Activated CD8-positive, alpha-beta memory T cell treated with anti-CD3 and anti-CD28 coated beads, Interleukin-2, amount 50 U/mL, for 1 hour (primary cell): ENCODE data around the gene ANAPC5.
A peak's percentile ranks its signal among the peaks of the same experiment; 100 is the strongest.
"Not testable (repeated sequence)": the region's sequence is repeated elsewhere in the genome, so short reads cannot be mapped to it uniquely, and the experiment has no call there.

Experiments used
- DNase-seq: peaks from one replicate; pipeline ENCODE4 v3.0.0-alpha.2; 2020; ENCODE audit errors: extremely low read depth

ANAPC5 gene

DNA sequence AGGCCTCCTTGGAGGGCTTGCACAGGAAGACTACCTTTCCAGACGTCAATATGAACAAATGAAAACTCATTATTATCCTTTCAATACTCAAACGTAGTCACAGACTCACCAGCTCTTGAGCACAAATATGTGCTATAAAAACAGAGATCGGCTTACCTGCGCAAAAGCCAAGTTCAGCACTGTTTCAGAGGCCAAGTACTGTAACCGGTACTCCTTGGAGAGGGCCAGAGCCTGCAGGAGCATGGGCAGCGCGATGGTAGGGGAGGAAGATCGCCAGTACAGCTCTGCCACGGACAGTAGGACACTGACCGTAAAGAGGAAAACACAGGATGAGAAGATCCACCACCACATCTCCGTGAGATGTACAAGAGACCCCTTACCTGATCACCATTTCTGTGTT is 34.1 kb downstream of the ANAPC5 start:
- no peak for DNase-seq

DNA sequence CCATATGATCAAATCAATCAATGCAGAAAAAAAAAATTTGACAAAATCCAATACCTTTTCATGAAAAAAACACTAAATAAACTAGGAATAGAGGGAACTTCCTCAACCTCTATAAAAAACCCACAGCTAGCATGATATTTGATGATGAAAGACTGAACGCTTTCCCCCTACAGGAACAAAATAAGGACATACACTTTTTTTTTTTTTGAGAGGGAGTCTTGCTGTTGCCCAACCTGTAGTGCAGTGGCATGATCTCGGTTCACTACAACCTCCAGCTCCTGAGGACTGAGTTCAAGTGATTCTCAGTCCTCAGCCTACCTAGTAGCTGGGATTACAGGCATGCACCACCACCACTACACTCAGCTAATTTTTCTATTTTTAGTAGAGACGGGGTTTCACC is 37.8 kb downstream of the ANAPC5 start:
- no peak for DNase-seq

DNA sequence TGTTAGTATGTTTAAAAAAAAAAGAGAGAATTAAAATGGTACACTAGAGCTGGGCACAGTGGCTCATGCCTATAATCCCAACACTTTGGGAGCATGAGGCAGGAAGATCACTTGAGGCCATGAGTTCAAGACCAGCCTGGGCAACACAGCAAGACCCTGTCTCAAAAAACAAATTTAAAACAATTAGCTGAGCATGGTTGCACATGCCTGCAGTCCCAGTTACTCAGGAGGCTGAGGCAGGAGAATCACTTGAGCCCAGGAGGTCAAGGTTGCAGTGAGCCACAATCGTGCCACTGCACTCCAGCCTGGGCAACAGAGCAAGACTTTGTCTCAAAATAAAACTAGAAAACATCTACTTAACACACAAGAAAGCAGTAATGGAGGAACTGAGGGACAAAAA is 42.0 kb downstream of the ANAPC5 start:
- not testable (repeated sequence) for DNase-seq

DNA sequence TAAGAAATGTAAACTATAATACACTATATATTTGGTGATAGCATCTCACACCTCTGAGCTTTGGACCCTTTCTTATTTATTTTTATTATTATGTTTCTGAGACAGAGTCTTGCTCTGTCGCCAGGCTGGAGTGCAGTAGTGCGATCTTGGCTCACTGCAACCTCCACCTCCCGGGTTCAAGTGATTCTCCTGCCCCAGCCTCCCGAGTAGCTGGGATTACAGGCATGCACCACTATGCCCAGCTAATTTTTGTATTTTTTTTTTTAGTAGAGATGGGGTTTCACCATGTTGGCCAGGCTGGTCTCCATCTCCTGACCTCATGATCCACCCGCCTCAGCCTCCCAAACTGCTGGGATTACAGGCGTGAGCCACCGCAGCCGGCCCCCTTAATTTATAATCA is 44.8 kb downstream of the ANAPC5 start:
- DNase-seq: not testable (repeated sequence)

DNA sequence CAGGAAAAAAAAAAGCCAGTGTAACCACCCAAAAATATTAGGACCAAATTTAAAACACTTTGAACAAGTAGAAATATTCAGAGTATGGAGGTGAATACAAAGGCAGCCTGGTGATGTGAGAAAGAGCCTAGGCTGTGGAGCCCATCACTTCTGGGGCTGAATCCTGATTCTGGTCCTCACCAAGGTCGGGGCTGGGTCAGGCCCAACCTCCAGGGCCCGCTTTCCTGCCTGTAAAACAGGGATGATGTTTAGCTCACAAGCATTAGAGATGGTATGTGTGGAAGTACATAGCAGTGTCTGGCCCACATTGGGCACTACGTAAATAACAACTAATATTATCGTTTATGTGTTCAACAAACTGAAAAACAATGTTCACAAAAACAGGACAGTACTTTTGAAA is 47.9 kb downstream of the ANAPC5 start:
- no peak for DNase-seq

DNA sequence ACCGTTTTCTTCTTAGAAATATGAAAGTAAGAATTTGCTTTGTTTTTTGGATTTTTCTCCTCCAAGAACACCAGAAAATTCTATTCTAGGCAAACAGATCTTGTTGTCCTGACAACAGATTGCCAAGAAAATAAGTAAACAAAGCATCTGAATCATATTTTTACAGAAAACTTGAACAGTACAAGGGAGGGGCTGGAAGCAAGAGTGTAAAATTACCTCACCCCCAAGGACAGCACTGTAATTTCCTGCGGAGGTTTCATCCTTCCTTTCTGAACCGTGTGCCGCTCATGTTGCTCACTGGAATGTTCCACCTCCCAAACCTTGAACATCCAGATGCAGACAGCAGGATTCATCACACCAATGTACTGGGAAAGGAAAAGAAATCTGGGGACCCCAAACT is 50.3 kb downstream of the ANAPC5 start:
- no peak for DNase-seq

DNA sequence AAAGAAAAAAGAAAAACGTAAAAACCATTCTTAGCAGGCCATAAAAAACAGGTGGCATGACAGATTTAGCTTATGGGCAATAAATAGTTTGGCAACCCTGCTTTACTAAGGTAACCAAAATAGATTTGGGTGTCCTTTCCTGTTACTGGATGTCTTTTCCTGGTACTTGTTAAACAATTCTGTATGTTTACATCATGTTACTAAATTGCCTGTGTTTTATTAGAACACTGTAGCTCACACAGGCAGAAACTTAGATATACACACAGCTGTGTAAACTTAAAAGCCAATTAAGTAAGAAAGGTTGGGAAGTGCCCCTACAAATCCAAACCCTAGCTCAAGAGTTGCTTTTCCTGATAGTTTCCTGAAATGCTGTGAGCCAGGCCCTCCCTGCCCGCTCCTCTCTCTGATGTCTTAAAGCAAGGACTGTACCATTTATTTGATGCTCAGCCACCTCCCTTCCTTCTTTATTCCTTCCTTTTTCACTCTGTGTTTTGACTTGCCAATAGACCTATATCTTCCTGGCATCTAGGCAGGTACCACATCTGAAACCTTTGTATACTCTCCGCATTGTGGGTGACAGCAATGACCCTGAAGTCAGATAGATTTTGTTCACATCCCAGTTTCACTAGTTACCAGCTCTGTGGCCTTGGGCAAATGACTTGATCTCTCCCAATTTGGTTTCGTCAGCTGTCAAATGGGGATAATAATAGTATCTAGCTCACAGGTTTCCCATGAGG is 52.0 kb downstream of the ANAPC5 start:
- DNase-seq: no peak

DNA sequence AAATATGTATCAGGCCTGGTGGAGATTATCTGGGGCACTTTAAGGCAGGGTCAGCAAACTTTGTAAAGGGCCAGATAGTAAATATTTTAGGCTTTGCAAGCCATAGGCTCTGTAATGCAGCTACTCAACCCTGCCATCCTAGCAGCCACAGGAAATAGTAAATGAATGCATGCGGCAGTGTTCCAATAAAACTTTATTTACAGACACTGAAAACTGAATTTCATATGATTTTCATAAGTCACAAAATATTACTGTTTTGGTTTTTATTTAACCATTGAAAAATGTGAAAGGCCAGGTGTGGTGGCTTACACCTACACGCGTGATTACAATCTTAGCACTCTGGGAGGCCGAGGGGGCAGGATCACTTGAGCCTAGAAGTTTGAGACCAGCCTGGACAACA is 52.5 kb downstream of the ANAPC5 start:
- DNase-seq: no peak

DNA sequence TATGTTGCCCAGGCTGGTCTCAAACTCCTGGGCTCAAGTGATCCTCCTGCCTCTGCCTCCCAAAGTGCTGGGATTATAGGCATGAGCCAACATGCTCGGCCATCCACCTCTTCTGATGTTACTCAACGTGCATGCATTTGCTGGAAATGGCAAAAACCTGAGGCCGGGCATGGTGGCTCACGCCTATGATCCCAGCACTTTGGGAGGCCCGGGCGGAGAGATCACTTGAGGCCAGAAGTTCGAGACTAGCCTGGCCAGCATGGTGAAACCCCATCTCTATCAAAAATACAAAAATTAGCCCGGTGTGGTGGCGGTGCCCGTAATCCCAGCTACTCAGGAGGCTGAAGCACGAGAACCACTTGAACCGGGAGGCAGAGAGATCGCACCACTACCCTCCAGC is 53.8 kb downstream of the ANAPC5 start:
- DNase-seq: not testable (repeated sequence)

DNA sequence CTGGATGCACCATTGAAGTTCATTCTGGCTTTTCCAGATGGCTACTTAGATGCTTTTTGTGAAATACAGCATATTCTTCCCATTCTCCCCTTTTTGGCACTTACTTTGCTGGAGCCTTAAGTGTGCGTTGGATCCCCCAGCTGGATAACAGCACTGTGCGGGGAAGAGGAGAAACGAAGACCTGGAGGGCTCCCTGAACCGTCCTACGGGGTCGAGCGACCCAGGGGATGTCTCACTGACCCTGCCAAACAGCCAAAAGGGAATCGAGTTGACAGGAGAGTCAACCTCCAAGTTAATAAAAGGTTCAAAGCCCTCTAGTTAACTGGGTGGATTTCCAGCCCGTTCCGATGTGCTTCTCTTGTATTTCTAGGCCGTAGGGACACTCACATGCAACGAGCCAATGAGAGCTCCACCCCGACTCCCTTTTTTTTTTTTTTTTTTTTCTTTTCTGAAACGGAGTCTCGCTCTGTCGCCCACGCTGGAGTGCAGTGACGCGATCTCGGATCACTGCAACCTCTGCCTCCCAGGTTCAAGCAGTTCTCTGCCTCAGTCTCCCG is 54.7 kb downstream of the ANAPC5 start:
- DNase-seq: no peak

DNA sequence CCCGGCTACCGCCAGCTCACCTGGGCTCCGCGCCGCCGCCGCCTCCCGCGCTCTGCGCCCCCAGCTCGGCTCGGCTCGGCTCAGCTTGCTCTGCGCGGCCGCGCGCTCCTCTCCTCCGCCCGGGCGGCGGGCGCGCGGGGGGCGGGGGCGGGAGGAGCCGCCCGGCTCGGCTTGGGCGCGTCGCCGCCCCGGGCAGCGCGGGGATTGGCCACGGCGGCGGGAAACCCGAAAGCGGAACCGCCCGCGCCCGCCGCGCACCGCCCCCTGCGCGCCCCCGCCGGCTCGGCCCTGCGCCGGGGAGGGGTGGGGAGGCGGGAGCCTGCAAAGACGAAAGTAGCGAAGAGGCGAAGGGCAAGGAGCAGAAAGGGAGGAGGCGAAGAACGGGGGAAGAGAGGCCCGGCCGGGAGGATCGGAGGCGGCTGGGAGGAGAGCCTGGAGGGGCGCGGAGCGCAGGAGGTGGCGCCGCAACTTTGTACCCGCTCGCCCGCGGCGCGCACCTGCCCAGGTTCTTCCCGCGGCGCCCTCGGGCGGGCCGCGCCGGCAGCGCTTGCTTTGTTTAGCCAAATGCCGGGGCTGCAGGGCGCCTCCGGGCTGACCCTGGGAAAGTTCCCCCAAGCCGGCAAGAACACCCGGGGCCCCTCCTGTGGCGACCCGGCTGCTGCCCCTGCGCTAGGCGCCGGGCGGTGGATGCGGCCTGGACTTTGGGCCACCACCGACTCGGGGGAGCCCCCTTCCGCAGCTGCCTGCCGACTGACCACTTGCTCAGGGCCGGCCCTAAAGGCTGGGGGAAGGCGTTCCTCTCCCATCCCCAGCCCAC is 55.4 kb downstream of the ANAPC5 start, which contains the start of gene CAMKK2:
Gene CAMKK2 (minus strand): TSS at position 92 of the 817 bp plus-strand sequence. CDS start 22,183 bp downstream, outside the sequence.
- peak; percentile 47 for DNase-seq

DNA sequence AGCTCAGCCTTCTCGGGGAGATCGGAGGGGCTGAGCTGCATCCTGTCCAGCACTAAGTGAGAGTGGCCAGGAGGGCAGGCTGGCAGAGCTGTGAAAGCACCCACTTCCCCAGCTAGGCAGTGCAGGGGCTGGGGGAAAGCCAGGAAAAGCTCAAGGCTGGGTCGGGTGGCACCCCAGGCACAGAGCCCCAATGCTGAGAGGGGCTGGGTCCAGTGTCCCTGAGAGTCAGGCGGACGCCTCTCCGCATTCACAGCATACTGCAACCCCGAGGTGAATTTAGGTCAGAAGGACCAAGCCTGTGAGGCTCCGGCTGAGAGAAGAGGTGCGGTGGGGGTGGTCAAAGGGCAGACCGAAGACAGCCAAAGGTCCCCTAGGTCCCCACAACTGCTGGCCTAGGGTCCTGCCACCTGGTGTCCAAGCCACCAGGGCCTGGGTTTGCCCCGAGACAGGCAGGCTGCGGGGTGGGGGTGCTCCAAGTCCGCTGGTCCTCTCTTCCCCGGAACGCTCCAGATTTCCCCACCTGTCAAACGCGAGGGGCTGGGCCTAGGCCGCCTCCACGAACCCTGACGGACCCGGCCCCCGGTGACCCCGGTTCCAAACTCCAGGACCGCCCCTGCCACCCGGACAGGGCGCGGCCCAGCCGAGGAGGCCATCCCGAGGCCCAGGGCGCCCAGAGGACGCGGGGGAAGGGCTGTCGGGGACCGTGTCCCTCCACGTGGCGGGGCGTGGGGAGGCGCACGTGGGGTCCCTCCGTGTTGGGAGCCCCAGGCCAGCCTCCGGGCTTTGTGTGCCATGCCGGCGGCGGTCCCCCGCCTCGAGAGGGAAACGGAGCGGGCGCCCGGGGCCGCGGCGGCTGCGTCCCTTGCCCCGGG is 56.2 kb downstream of the ANAPC5 start:
- no peak for DNase-seq

DNA sequence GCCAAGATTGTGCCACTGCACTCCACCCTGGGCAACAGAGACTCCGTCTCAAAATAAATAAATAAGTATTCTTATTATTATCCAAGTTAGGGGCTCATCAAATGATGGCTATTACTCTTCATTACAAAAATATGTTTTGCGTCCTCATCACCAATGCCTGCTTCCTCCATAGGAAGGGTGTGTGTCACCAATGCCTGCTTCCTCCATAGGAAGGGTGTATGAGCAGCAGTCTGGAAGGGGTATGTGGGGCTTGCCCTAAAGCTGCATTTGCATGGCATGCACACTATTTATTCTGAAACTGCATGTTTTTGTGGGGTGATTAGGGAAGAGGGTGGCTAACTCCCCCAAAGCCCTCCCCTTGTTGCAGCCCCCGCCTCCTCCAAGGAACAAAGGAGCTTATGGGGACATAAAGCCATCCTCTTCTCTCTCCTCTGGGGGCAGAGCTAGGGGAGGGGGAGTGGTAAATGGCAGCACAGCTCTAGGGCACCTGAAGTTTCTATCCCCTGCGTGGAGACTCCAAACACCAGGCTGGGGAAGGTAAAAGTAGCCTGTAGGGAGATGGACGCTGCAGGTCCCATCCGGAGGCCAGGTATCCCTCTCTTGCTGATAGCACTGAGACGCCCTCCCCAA is 57.0 kb downstream of the ANAPC5 start:
- no peak for DNase-seq

DNA sequence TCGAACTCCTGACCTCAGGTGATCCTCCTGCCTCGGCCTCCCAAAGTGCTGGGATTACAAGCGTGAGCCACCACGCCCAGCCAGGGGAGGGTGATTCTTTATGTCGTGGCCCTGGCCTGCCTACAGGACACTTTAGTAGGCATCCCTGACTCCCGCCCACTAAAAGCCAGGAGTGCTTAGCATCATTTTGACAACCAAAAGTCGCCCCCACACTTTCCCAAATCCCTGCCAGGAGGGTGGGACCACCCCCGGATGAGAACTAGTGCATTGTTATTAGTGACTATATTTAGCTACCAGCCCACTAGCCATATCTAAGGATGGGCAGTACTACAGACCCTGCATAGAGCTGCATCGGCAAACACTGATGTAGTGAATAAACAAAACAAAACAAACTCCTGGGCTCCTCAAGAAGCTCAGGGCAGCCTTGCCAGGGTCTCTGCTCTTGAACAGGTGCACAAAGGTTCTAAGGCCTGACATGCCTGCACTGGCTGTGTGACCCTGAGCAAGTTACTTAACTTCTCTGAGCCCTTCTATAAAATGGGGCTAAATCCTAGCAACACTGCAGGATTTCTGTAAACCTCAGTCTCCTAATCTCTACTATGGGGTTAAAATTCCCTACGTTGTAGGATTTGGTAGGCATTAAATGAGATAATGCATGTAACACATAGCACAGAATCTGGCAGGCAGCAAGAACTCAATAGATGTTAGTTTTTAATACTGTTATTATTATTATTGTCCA is 57.9 kb downstream of the ANAPC5 start:
- no peak for DNase-seq

DNA sequence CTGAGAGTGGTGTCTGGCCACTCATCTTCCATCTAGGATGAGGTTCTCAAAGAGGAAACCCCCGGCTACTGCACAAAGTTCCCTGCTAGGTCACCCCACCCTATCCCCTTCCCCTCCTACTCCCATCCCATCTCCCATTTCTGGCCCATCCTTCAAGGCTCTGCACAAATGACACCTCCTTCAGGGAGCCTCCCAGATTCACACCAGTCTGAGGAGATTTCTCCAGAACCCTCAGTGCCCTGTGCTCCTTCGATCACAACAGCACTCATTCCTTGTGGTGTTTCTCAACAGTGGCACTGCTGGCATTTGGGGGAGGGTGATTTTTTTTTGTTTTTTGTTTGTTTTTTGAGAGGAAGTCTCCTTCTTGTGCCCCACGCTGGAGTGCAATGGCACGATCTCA is 58.6 kb downstream of the ANAPC5 start:
- DNase-seq: no peak

DNA sequence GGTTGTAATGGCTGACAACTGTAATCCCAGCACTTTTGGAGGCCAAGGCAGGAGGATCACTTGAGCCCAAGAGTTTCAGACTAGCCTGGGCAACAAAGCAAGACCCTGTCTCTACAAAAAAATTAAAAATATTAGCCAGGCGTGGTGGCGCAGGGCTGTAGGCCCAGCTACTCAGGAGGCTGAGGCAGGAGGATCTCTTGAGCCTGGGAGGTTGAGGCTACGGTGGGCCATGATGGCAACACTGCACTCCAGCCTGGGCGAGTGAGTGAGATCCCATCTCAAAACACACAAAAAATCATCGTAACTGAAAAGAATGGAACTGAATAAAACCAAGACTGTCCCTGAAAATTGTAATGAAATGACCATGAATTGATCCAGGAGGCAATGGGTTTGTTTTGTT is 61.8 kb downstream of the ANAPC5 start:
- DNase-seq: no peak

DNA sequence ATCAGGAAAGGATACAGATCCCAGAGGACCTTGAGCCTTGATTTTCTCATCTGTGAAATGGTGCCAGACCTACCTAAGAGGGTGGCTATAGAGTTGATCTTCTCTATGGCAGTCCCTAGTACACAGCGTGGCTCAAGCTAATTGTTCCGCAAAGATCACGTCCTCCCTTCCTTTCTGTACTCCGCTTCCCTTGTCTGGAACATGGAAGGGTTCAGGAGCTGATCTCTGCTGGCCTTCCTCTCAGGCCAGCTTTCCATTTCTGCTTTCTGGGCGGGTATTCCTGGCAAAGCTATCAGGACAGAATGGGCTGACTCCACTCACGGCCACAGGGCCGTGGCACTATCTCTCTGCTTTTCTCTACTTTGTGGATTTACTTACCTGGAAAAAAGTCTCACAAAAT is 62.2 kb downstream of the ANAPC5 start:
- DNase-seq: no peak

DNA sequence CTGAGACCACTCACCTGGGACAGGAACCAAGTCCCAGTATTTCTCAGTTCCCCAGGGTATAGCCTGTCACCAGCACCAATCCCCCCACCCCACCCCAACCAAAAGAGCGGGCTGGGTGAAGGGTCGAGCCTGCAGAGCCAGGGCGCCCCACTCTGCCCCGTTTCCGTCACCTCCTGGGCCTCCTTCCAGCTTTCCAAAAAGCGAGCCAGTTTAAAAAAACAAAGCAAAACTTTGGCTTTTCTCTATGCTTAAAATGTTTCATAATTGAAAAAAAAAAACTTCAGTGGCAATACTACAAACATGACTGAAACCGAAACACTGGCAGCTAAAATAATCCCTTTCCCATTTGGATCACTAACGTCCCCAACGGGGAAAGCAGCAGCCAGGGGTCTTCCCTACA is 63.2 kb downstream of the ANAPC5 start:
- no peak for DNase-seq

DNA sequence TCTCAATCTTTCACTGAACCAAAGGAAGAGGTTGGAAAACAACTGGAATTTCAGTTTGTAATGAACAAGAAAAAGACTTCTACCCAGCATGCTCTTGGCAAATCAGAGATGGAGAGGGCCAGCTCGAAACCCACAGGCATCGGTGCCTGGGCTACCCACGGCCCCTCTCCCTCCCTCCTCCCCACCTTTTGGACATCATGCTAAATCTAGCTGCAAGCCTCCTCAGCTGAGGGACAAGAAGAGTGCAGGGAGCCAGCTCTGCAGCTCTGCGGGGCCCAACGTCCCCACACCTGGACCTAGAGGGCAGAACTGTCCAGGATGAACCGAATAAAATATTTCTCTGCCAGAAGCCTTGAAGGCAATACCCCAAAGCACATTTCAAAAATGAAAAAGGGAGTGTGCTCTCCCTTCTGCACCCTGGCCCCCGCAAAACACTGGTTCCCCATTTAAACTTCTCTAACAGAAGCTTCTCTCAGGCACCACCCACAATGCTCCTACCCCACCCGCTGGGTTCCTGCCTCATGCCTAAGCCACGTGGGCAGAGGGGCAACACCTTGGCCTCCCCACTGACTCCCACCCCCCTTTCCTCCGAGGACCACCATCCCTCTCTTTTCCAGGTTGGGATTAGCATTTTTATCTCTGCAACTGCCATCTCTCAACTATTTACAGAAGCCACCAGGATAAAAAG is 63.9 kb downstream of the ANAPC5 start:
- no peak for DNase-seq
